IMR-90 (cell line): ENCODE measurements around the gene ZBTB44. TPM values are rescaled to one million over a fixed set of nuclear protein-coding genes. Genes with fewer than 3 reads are reported as not detected.

Source experiments
- ATAC-seq: fragments of 200-7000 bp; cut with Tn5 transposase; 2 replicates; pipeline ENCODE4 v1.9.1; 2020; ENCODE audit warnings: low read depth, mild to moderate bottlenecking, moderate library complexity
- BruUV-seq: library from RNA; stranded (reverse); fragments of 400-500 nt; replicated peaks from 2 replicates; lab custom pipeline; 2021; lab: Mats Ljungman, UMichigan
- CTCF ChIA-PET: fragments of 300-600 bp; formaldehyde crosslinking; extraction: SDS; loops from one replicate; lab custom pipeline; 2021; ENCODE audit warnings: antibody characterized with exemption; lab: Yijun Ruan, JAX
- POLR2A ChIA-PET: fragments of 300-600 bp; sonication (Branson Sonifier 250); formaldehyde crosslinking; loops from one replicate; lab custom pipeline; 2022; ENCODE audit warnings: antibody characterized with exemption; ENCODE audit not compliant: unreplicated experiment; lab: Charles Lee
- DNase-seq: peaks from one replicate; pipeline ENCODE4 v3.0.0; 2013
- H2AFZ ChIP-seq: replicated peaks from 2 replicates; pipeline ENCODE3; 2013; ENCODE audit warnings: low read length, mild to moderate bottlenecking; ENCODE audit not compliant: poor library complexity
- H2AK5ac ChIP-seq: 2 replicates; pipeline ENCODE4 v1.6.1; 2013; ENCODE audit warnings: low read depth, low read length, inconsistent platforms
- H2AK9ac ChIP-seq: replicated peaks from 2 replicates; pipeline ENCODE3; 2013; ENCODE audit warnings: mild to moderate bottlenecking, low read depth, low read length, moderate library complexity; ENCODE audit not compliant: poor library complexity
- H2BK120ac ChIP-seq: 2 replicates; pipeline ENCODE4 v1.6.1; 2013; ENCODE audit warnings: low read depth, low read length, inconsistent platforms
- H2BK15ac ChIP-seq: 3 replicates; pipeline ENCODE4 v1.6.1; 2013; ENCODE audit warnings: low read depth, low read length, inconsistent platforms
- H2BK20ac ChIP-seq: 2 replicates; pipeline ENCODE4 v1.6.1; 2013; ENCODE audit warnings: low read depth, mild to moderate bottlenecking, inconsistent platforms, low read length, moderate library complexity
- H2BK5ac ChIP-seq: 2 replicates; pipeline ENCODE4 v1.6.1; 2013; ENCODE audit warnings: mild to moderate bottlenecking, low read depth, low read length, inconsistent platforms; ENCODE audit not compliant: poor library complexity, severe bottlenecking
- H3K14ac ChIP-seq: replicated peaks from 2 replicates; pipeline ENCODE4 v1.6.1; 2013; ENCODE audit warnings: low read depth, low read length, inconsistent platforms
- H3K18ac ChIP-seq: 2 replicates; pipeline ENCODE4 v1.6.1; 2013; ENCODE audit warnings: low read depth, low read length, control low read depth
- H3K23ac ChIP-seq: 2 replicates; pipeline ENCODE4 v1.6.1; 2013; ENCODE audit warnings: low read depth, low read length, inconsistent platforms
- H3K27ac ChIP-seq: 2 replicates; pipeline ENCODE4 v1.5.1; 2013; ENCODE audit warnings: mild to moderate bottlenecking, control low read depth, low read length; ENCODE audit not compliant: insufficient read depth
- H3K27me3 ChIP-seq: 2 replicates; pipeline ENCODE4 v1.6.1; 2013; ENCODE audit warnings: low read length; ENCODE audit not compliant: control insufficient read depth, insufficient read depth
- H3K36me3 ChIP-seq: 2 replicates; pipeline ENCODE4 v1.6.1; 2013; ENCODE audit warnings: low read length, mixed read lengths; ENCODE audit not compliant: control insufficient read depth, insufficient read depth
- H3K4ac ChIP-seq: 2 replicates; pipeline ENCODE4 v1.6.1; 2013; ENCODE audit warnings: low read depth, low read length, inconsistent platforms
- H3K4me1 ChIP-seq: 2 replicates; pipeline ENCODE4 v1.6.1; 2013; ENCODE audit warnings: low read length, mixed read lengths; ENCODE audit not compliant: control insufficient read depth, insufficient read depth
- H3K4me2 ChIP-seq: 2 replicates; pipeline ENCODE4 v1.6.1; 2013; ENCODE audit warnings: low read depth, mild to moderate bottlenecking, control low read depth, low read length, moderate library complexity
- H3K4me3 ChIP-seq: 2 replicates; pipeline ENCODE4 v1.5.1; 2013; ENCODE audit warnings: low read depth, mild to moderate bottlenecking, control low read depth, low read length, moderate library complexity; ENCODE audit not compliant: insufficient read depth
- H3K56ac ChIP-seq: 2 replicates; pipeline ENCODE4 v1.6.1; 2013; ENCODE audit warnings: low read length, inconsistent platforms; ENCODE audit not compliant: insufficient read depth; ENCODE audit errors: extremely low read depth
- H3K79me1 ChIP-seq, 2 experiments: 2 replicates each; pipeline ENCODE4 v1.6.1; 2013; ENCODE audit warnings: low read length in 2 of 2, inconsistent platforms in 1 of 2, low read depth in 1 of 2
- H3K9ac ChIP-seq: 2 replicates; pipeline ENCODE4 v1.6.1; 2013; ENCODE audit warnings: low read depth, low read length, control low read depth
- H3K9me1 ChIP-seq: 2 replicates; pipeline ENCODE4 v1.6.1; 2013; ENCODE audit warnings: low read length, inconsistent platforms; ENCODE audit not compliant: insufficient read depth
- H3K9me3 ChIP-seq: 2 replicates; pipeline ENCODE4 v1.6.1; 2013; ENCODE audit warnings: low read length; ENCODE audit not compliant: control insufficient read depth, insufficient read depth
- H4K20me1 ChIP-seq: 2 replicates; pipeline ENCODE4 v1.6.1; 2013; ENCODE audit warnings: low read length, inconsistent platforms; ENCODE audit not compliant: insufficient read depth
- H4K5ac ChIP-seq: 2 replicates; pipeline ENCODE4 v1.6.1; 2013; ENCODE audit warnings: mild to moderate bottlenecking, low read depth, low read length, control low read depth
- H4K8ac ChIP-seq, 2 experiments: 2 replicates each; pipeline ENCODE4 v1.6.1; 2013; ENCODE audit warnings: low read depth in 2 of 2, low read length in 2 of 2, control low read depth in 1 of 2, inconsistent platforms in 1 of 2
- H4K91ac ChIP-seq: 2 replicates; pipeline ENCODE4 v1.6.1; 2013; ENCODE audit warnings: low read depth, low read length, inconsistent platforms; ENCODE audit not compliant: insufficient read depth
- BHLHE40 ChIP-seq: fragments of 150-350 bp; IDR thresholded peaks from 2 replicates; pipeline ENCODE4 v1.6.1; 2016; ENCODE audit warnings: mild to moderate bottlenecking, low read depth, low read length
- CEBPB ChIP-seq: IDR thresholded peaks from 2 replicates; pipeline ENCODE4 v1.6.1; 2012; ENCODE audit warnings: low read depth, low read length, improper control_type of control experiment
- CHD1 ChIP-seq: IDR thresholded peaks from 2 replicates; pipeline ENCODE4 v1.6.1; 2012; ENCODE audit warnings: low read depth, low read length, improper control_type of control experiment
- CTCF ChIP-seq: conservative IDR thresholded peaks from 2 replicates; pipeline ENCODE4 v1.5.1; 2012; ENCODE audit warnings: mild to moderate bottlenecking, low read depth, low read length, improper control_type of control experiment
- FOS ChIP-seq: fragments of 150-350 bp; IDR thresholded peaks from 2 replicates; pipeline ENCODE4 v1.6.1; 2016; ENCODE audit warnings: low read depth, low read length
- MAFK ChIP-seq: IDR thresholded peaks from 2 replicates; pipeline ENCODE4 v1.6.1; 2012; ENCODE audit warnings: low read depth, low read length, improper control_type of control experiment
- MAZ ChIP-seq: IDR thresholded peaks from 2 replicates; pipeline ENCODE4 v1.6.1; 2012; ENCODE audit warnings: low read depth, mild to moderate bottlenecking, low read length, improper control_type of control experiment, moderate library complexity, borderline replicate concordance
- MXI1 ChIP-seq: IDR thresholded peaks from 2 replicates; pipeline ENCODE4 v1.6.1; 2012; ENCODE audit warnings: low read depth, mild to moderate bottlenecking, low read length, moderate library complexity, borderline replicate concordance
- NFE2L2 ChIP-seq: fragments of 150-350 bp; IDR thresholded peaks from 2 replicates; pipeline ENCODE4 v1.6.1; 2016; ENCODE audit warnings: low read depth, mild to moderate bottlenecking, low read length
- POLR2A ChIP-seq: IDR thresholded peaks from 2 replicates; pipeline ENCODE4 v1.6.1; 2012; ENCODE audit warnings: mild to moderate bottlenecking, low read depth, low read length
- RAD21 ChIP-seq: IDR thresholded peaks from 2 replicates; pipeline ENCODE4 v1.6.1; 2012; ENCODE audit warnings: low read length, improper control_type of control experiment
- RCOR1 ChIP-seq: IDR thresholded peaks from 2 replicates; pipeline ENCODE4 v1.6.1; 2012; ENCODE audit warnings: mild to moderate bottlenecking, low read length, improper control_type of control experiment; ENCODE audit not compliant: insufficient replicate concordance
- RFX5 ChIP-seq: IDR thresholded peaks from 2 replicates; pipeline ENCODE4 v1.8.0; 2012; ENCODE audit warnings: low read depth, mild to moderate bottlenecking, low read length, moderate library complexity
- SMC3 ChIP-seq: fragments of 150-350 bp; IDR thresholded peaks from 2 replicates; pipeline ENCODE4 v1.6.1; 2016; ENCODE audit warnings: low read depth, mild to moderate bottlenecking, antibody characterized with exemption, low read length, moderate library complexity
- WGBS, 2 experiments: methylation state at CpG; one replicate each; pipeline versions ENCODE4 v1.1.5 to v1.1.7; 2013; ENCODE audit warnings: missing lambda C conversion rate in 2 of 2; ENCODE audit not compliant: insufficient read length in 1 of 2; ENCODE audit errors: extremely low coverage in 2 of 2; 5-methylcytosine and 5-hydroxymethylcytosine counted together
- dilution Hi-C: fragments of 300-500 bp; cut with HindIII; formaldehyde crosslinking; loops from one replicate; pipeline ENCODE4 v1.14.3; 2018; ENCODE audit warnings: low sequenced_read_pairs; ENCODE audit not compliant: unreplicated experiment
- in situ Hi-C: fragments of 300-500 bp; cut with MboI; formaldehyde crosslinking; loops from 3 replicates; pipeline ENCODE4 v1.14.3; 2019; ENCODE audit warnings: low sequenced_read_pairs, inconsistent platforms, mixed read lengths
- intact Hi-C: fragments of 100-400 bp; cut with micrococcal nuclease; formaldehyde crosslinking; loops from 2 replicates; pipeline ENCODE4 v1.10.0; 2022
- polyA plus RNA-seq, 3 experiments: library from polyadenylated mRNA; depleted of rRNA; stranded (reverse); fragments of >200 nt; gene quantifications; 2 replicates each; pipeline ENCODE4 v1.2.3, GENCODE V29; 2012; ENCODE audit warnings: low replicate concordance in 1 of 3
- total RNA-seq: library from RNA; depleted of rRNA; stranded (reverse); fragments of >200 nt; gene quantifications from 2 replicates; pipeline ENCODE4 v1.2.3, GENCODE V29; 2012
- TF ChIP-seq, protein P1 (sequence below): fragments of 150-350 bp; IDR thresholded peaks from 2 replicates; pipeline ENCODE4 v1.6.1; 2017; ENCODE audit warnings: mild to moderate bottlenecking, antibody characterized with exemption, low read length, low read depth
- TF ChIP-seq, protein P2 (sequence below): fragments of 150-350 bp; IDR thresholded peaks from 2 replicates; pipeline ENCODE4 v1.6.1; 2016; ENCODE audit warnings: low read depth, mild to moderate bottlenecking, low read length, moderate library complexity, borderline replicate concordance

Gene ZBTB44
- total and polyA plus RNA-seq, 2 of the 4 experiments (the other 2 are of a cell fraction), result 6.9 to 23.3 TPM

GRCh38 chr11:130246270-130246669 lies 68.4 kb downstream of the ZBTB44 start:
- Histone ChIP-seq H2BK20ac (no peak overlapping the region), H3K9me1 (no peaks in the 10 kb centered on the region; the same call in 1 of the 2 replicates), H3K4me1 (peaks cover 10% of the 10 kb centered on the region), H3K4me3 (no peak overlapping the region), H4K5ac (no peak overlapping the region), H4K91ac (no peak overlapping the region), H3K14ac (no peak overlapping the region), H3K9ac (no peak overlapping the region), H2BK15ac (no peak overlapping the region), H2BK120ac (no peak overlapping the region), H3K36me3 (no peaks in the 10 kb centered on the region), H2AFZ (no peak overlapping the region), H2BK5ac (no peak overlapping the region), H3K79me1 (peaks cover 5 to 22% of the 10 kb centered on the region in 2 experiments; a peak in 2 of 4 replicates), H4K20me1 (peaks cover 8% of the 10 kb centered on the region; the same call in 1 of the 2 replicates), H3K18ac (no peak overlapping the region), H3K23ac (no peak overlapping the region), H2AK9ac (no peak overlapping the region), H3K9me3 (no peaks in the 10 kb centered on the region), H3K4me2 (no peak overlapping the region), H4K8ac (no peak overlapping the region), H3K27me3 (no peaks in the 10 kb centered on the region), H3K27ac (no peak overlapping the region), H3K4ac (no peak overlapping the region), H3K56ac (no peak overlapping the region), H2AK5ac (no peak overlapping the region)
- in situ Hi-C loops (no loop called here), dilution Hi-C loops (no loop called here), intact Hi-C loops (no loop called here)
- no peak for DNase-seq
- ChIA-PET POLR2A (no interaction called here), CTCF (no interaction called here)
- no TSS peak for BruUV-seq
- no peak for TF ChIP-seq MXI1
- TF ChIP-seq SMC3, result no peak
- TF ChIP-seq, protein P1, sequence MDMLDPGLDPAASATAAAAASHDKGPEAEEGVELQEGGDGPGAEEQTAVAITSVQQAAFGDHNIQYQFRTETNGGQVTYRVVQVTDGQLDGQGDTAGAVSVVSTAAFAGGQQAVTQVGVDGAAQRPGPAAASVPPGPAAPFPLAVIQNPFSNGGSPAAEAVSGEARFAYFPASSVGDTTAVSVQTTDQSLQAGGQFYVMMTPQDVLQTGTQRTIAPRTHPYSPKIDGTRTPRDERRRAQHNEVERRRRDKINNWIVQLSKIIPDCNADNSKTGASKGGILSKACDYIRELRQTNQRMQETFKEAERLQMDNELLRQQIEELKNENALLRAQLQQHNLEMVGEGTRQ, result no peak
- no peak for TF ChIP-seq NFE2L2
- no peak for TF ChIP-seq MAFK
- TF ChIP-seq CEBPB, result no peak
- no peak for TF ChIP-seq RAD21
- TF ChIP-seq MAZ, result no peak
- no peak for TF ChIP-seq RCOR1
- no peak for TF ChIP-seq FOS
- no peak for TF ChIP-seq RFX5
- TF ChIP-seq BHLHE40, result no peak
- TF ChIP-seq CHD1, result no peak
- TF ChIP-seq CTCF, result no peak
- TF ChIP-seq, protein P2, sequence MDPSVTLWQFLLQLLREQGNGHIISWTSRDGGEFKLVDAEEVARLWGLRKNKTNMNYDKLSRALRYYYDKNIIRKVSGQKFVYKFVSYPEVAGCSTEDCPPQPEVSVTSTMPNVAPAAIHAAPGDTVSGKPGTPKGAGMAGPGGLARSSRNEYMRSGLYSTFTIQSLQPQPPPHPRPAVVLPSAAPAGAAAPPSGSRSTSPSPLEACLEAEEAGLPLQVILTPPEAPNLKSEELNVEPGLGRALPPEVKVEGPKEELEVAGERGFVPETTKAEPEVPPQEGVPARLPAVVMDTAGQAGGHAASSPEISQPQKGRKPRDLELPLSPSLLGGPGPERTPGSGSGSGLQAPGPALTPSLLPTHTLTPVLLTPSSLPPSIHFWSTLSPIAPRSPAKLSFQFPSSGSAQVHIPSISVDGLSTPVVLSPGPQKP, result no peak
- TF ChIP-seq POLR2A, result no peak
- WGBS, 2 experiments, result no CpG with 5 or more reads among the region's 1 CpG
- peak; percentile 38 for ATAC-seq
